Mucosa of stomach (tissue), 1 donor: ENCODE data around the gene NBPF6.
"Not testable (repeated sequence)": the region's sequence is repeated elsewhere in the genome, so short reads cannot be mapped to it uniquely, and the experiment has no call there.

Experiments
- H3K27me3 ChIP-seq: one replicate; pipeline ENCODE4 v1.7.0; 2013; ENCODE audit warnings: mild to moderate bottlenecking, low read length; ENCODE audit not compliant: control insufficient read depth, insufficient read depth
- H3K36me3 ChIP-seq: one replicate; pipeline ENCODE4 v1.7.0; 2013; ENCODE audit warnings: low read length; ENCODE audit not compliant: control insufficient read depth, insufficient read depth
- H3K4me1 ChIP-seq: one replicate; pipeline ENCODE4 v1.7.0; 2013; ENCODE audit warnings: mild to moderate bottlenecking, low read length; ENCODE audit not compliant: control insufficient read depth, insufficient read depth
- H3K4me3 ChIP-seq: one replicate; pipeline ENCODE4 v1.7.0; 2013; ENCODE audit warnings: low read length
- H3K9ac ChIP-seq: one replicate; pipeline ENCODE4 v1.7.0; 2013; ENCODE audit warnings: mild to moderate bottlenecking, low read length, moderate library complexity
- H3K9me3 ChIP-seq: one replicate; pipeline ENCODE4 v1.7.0; 2013; ENCODE audit warnings: mild to moderate bottlenecking, low read length, moderate library complexity; ENCODE audit not compliant: control insufficient read depth
- donor health status: Pancreatic carcinoma.

The NBPF6 gene, protein sequence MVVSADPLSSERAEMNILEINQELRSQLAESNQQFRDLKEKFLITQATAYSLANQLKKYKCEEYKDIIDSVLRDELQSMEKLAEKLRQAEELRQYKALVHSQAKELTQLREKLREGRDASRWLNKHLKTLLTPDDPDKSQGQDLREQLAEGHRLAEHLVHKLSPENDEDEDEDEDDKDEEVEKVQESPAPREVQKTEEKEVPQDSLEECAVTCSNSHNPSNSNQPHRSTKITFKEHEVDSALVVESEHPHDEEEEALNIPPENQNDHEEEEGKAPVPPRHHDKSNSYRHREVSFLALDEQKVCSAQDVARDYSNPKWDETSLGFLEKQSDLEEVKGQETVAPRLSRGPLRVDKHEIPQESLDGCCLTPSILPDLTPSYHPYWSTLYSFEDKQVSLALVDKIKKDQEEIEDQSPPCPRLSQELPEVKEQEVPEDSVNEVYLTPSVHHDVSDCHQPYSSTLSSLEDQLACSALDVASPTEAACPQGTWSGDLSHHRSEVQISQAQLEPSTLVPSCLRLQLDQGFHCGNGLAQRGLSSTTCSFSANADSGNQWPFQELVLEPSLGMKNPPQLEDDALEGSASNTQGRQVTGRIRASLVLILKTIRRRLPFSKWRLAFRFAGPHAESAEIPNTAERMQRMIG

GRCh38 chr1:108450043-108450442 is at the start of gene NBPF6:
NBPF6 (plus strand) TSS chr1:108450343; CDS start chr1:108450602, 259 bp downstream.
- not testable (repeated sequence) for H3K36me3 ChIP-seq, H3K4me1 ChIP-seq, H3K4me3 ChIP-seq, H3K9ac ChIP-seq, H3K9me3 ChIP-seq, H3K27me3 ChIP-seq

- H3K27me3 ChIP-seq, H3K4me3 ChIP-seq, H3K36me3 ChIP-seq, H3K9ac ChIP-seq, H3K4me1 ChIP-seq, H3K9me3 ChIP-seq: not testable (repeated sequence)
Observed at GRCh38 chr1:108411098-108411833, 38.9 kb upstream of the NBPF6 start.

GRCh38 chr1:108420129-108420528 is 30.0 kb upstream of the NBPF6 start:
- not testable (repeated sequence) for H3K4me1 ChIP-seq, H3K27me3 ChIP-seq, H3K9ac ChIP-seq, H3K36me3 ChIP-seq, H3K4me3 ChIP-seq, H3K9me3 ChIP-seq

- H3K9ac ChIP-seq, H3K27me3 ChIP-seq, H3K4me3 ChIP-seq, H3K4me1 ChIP-seq, H3K9me3 ChIP-seq, H3K36me3 ChIP-seq: not testable (repeated sequence)
Observed at GRCh38 chr1:108421061-108421916, 28.9 kb upstream of the NBPF6 start.

DNA sequence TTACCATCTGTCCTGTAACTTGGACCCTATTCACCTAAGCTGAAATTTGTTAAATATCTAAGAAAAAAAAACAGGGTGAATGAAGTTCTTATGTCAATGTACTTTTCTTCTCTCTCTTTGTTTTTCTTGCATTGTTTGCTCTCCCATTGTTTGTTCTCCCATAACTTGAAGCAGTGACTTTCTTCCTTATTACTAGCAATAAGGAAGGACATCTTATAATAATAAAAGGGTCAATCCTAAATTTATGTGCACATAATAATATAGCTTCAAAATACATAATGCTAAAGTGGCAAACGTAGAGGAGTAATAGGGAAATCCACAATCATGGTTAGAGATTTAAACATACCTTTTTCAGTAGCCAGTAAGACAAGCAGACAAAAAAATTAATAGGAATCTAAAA is 23.3 kb upstream of the NBPF6 start:
- not testable (repeated sequence) for H3K4me1 ChIP-seq, H3K27me3 ChIP-seq, H3K36me3 ChIP-seq, H3K9ac ChIP-seq, H3K9me3 ChIP-seq, H3K4me3 ChIP-seq

GRCh38 chr1:108432002-108432401 is 18.1 kb upstream of the NBPF6 start:
- not testable (repeated sequence) for H3K27me3 ChIP-seq, H3K9me3 ChIP-seq, H3K4me1 ChIP-seq, H3K36me3 ChIP-seq, H3K9ac ChIP-seq, H3K4me3 ChIP-seq

DNA sequence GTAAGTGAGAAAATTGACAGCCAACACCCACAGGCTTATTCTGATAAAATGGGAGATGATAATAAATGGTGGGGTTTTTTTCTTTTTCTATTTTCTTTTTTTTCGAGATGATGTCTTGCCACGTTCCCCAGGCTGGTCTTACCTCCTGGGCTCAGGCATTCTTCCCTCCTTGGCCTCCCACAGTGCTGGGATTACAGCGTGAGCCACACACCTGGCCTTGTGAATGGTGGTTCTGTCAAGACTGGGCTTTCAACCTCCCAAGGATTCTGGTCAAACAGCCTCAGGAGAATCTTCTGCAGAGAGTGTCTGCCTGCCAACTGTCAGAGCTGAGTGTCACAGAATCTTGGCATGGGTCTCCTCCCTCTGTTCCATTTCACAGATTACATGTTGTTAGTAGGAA is 16.7 kb upstream of the NBPF6 start:
- H3K9me3 ChIP-seq, H3K36me3 ChIP-seq, H3K4me1 ChIP-seq, H3K4me3 ChIP-seq, H3K9ac ChIP-seq, H3K27me3 ChIP-seq: not testable (repeated sequence)

GRCh38 chr1:108438536-108438935 is 11.6 kb upstream of the NBPF6 start:
- H3K36me3 ChIP-seq, H3K27me3 ChIP-seq, H3K4me1 ChIP-seq, H3K4me3 ChIP-seq, H3K9me3 ChIP-seq, H3K9ac ChIP-seq: not testable (repeated sequence)

DNA sequence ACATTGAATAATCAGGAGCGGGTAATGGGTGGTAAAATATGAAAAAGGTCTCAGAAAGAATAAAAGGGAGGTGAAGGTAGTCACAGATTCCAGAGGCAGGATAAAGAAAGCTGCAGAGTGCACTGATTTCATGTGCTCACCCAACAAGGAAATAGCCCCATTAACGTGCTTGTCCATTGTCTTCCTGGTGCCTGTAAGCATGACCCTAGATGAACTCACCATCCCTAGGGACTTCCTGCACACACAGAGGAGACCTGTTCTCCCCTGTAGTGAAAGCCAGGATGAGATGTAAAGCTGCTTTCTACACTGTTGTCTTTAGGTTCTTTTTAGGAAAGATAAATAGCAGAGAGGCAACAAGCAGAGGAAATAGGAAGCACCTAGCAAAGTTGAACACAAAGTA is 4.4 kb downstream of the NBPF6 start:
- not testable (repeated sequence) for H3K27me3 ChIP-seq, H3K9me3 ChIP-seq, H3K9ac ChIP-seq, H3K36me3 ChIP-seq, H3K4me3 ChIP-seq, H3K4me1 ChIP-seq

- not testable (repeated sequence) for H3K9me3 ChIP-seq, H3K36me3 ChIP-seq, H3K4me1 ChIP-seq, H3K4me3 ChIP-seq, H3K27me3 ChIP-seq, H3K9ac ChIP-seq
Observed at GRCh38 chr1:108458661-108459060, 8.5 kb downstream of the NBPF6 start.

DNA sequence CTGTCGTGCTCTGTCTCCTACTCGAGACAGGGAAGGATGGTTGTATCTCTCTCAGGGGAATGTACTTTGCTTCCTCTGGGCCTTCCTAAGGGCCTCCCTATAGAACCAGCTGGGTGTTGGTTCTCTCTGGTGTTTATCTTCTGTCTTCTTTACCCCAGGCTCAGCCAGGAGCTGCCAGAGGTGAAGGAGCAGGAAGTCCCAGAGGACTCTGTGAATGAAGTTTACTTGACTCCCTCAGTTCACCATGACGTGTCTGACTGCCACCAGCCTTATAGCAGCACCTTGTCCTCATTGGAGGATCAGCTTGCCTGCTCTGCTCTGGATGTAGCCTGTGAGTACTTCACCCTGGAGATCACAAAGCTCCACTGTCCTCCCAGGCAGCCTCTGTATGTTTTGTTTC is 11.6 kb downstream of the NBPF6 start:
- H3K9ac ChIP-seq, H3K27me3 ChIP-seq, H3K4me1 ChIP-seq, H3K4me3 ChIP-seq, H3K36me3 ChIP-seq, H3K9me3 ChIP-seq: not testable (repeated sequence)

DNA sequence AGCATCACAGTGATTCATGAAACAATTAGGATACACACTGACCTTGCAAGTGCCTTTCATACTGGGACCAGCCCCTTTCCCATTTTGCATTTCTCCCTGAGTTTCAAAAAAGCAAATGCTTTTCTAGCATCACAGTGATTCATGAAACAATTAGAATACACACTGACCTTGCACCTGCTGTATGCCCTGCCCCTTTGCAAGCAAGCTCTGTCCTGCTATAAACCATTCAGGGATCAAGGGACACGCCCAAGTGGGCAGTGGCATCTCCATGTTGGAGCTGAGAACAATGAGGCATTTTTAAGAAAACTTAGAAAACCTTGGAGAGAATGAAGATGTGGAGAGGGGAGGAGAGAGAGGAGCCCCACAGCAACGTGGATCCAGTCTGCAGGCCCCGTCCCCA is 13.8 kb downstream of the NBPF6 start:
- H3K9ac ChIP-seq, H3K36me3 ChIP-seq, H3K9me3 ChIP-seq, H3K27me3 ChIP-seq, H3K4me1 ChIP-seq, H3K4me3 ChIP-seq: not testable (repeated sequence)
